ENCODE measurements around the gene SPOCK1.

DNA sequence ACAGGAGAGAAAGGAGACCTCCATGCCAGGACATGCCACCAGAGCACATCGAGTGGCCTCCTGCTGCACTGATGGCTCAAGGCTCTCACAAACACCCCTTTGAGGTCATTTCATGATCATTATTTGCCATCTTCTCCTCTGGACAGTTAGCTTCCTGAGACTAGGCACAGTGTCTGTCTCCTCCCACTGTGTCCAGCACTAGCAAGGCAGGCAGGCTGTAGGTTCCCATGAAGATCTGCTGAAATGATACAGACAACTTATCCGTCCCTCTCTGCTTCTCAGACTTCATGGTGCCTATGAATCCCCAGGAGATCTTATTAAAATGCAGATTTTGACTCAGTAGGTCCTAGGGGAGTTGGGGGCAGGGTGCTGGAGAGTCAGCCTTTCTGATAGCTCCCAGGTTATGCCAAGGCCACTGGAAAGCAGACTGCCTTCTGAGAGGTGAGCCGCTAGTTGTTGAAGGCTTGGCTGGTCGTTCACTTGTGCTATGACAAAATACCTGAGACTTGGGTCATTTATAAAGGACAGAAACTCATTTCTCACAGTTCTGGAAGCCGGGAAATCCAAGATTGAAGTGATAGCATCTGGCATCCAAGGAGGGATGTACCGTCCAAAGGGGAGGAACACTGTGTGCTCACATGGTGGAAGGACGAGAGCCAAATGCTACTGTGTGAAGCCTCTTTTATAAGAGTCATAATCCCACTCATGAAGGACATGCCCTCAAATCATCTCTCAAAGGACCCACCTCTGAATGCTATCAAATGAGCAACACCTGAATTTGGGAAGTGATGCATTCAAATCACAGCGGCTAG lies 183.4 kb downstream of the SPOCK1 start:
- TF ChIP-seq, protein P1, sequence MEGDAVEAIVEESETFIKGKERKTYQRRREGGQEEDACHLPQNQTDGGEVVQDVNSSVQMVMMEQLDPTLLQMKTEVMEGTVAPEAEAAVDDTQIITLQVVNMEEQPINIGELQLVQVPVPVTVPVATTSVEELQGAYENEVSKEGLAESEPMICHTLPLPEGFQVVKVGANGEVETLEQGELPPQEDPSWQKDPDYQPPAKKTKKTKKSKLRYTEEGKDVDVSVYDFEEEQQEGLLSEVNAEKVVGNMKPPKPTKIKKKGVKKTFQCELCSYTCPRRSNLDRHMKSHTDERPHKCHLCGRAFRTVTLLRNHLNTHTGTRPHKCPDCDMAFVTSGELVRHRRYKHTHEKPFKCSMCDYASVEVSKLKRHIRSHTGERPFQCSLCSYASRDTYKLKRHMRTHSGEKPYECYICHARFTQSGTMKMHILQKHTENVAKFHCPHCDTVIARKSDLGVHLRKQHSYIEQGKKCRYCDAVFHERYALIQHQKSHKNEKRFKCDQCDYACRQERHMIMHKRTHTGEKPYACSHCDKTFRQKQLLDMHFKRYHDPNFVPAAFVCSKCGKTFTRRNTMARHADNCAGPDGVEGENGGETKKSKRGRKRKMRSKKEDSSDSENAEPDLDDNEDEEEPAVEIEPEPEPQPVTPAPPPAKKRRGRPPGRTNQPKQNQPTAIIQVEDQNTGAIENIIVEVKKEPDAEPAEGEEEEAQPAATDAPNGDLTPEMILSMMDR (IDR thresholded peaks at IDR 0.05), result no peak
- no peak for TF ChIP-seq POLR2A (IDR thresholded peaks at IDR 0.05)
